HG03342 (cell line): ENCODE data around the gene LY6G6F.

Experiments used
- ATAC-seq: cut with Tn5 transposase; IDR thresholded peaks from one replicate; pipeline ENCODE4 v1.9.1; 2021; ENCODE audit warnings: mild to moderate bottlenecking, moderate library complexity; ENCODE audit not compliant: unreplicated experiment

Gene LY6G6F

GRCh38 chr6:31722173-31722572 lies 15.5 kb downstream of the LY6G6F start:
- ATAC-seq, result no peak

- ATAC-seq, result no peak
Observed at GRCh38 chr6:31723245-31723979, 16.7 kb downstream of the LY6G6F start, which contains the start of gene MPIG6B. MPIG6B (plus strand) TSS chr6:31723373; CDS start chr6:31723384, 11 bp downstream.

- ATAC-seq, result no peak
Observed at GRCh38 chr6:31723980-31724691, 17.5 kb downstream of the LY6G6F start.

- ATAC-seq, result no peak
Observed at GRCh38 chr6:31725502-31726350, 19.1 kb downstream of the LY6G6F start.

GRCh38 chr6:31727034-31727716 lies 20.5 kb downstream of the LY6G6F start:
- no peak for ATAC-seq

- no peak for ATAC-seq
Observed at GRCh38 chr6:31727717-31728671, 21.3 kb downstream of the LY6G6F start.

- ATAC-seq, result peak; percentile 19
Observed at GRCh38 chr6:31728767-31729514, 22.3 kb downstream of the LY6G6F start, which contains the start of gene DDAH2. DDAH2 (minus strand) TSS chr6:31729299; CDS start chr6:31729161, 138 bp downstream.

GRCh38 chr6:31729515-31729978 lies 22.9 kb downstream of the LY6G6F start:
- peak; percentile 42 for ATAC-seq

- ATAC-seq, result peak; percentile 31
Observed at GRCh38 chr6:31729979-31730630, 23.4 kb downstream of the LY6G6F start.

- no peak for ATAC-seq
Observed at GRCh38 chr6:31730631-31731086, 24.0 kb downstream of the LY6G6F start.

- no peak for ATAC-seq
Observed at GRCh38 chr6:31732029-31732428, 25.4 kb downstream of the LY6G6F start.

GRCh38 chr6:31733734-31734133 lies 27.1 kb downstream of the LY6G6F start:
- ATAC-seq, result no peak

- ATAC-seq, result no peak
Observed at GRCh38 chr6:31734247-31734820, 27.7 kb downstream of the LY6G6F start.

GRCh38 chr6:31734821-31735406 lies 28.2 kb downstream of the LY6G6F start:
- peak; percentile 22 for ATAC-seq

GRCh38 chr6:31736021-31736767 lies 29.5 kb downstream of the LY6G6F start, which contains the start of gene CLIC1:
CLIC1 (minus strand) TSS chr6:31736530; CDS start chr6:31736300, 230 bp downstream.
- ATAC-seq, result no peak

- no peak for ATAC-seq
Observed at GRCh38 chr6:31736768-31737314, 30.2 kb downstream of the LY6G6F start.
